Panc1 (cell line): ENCODE measurements around the gene F11R. TPM values are rescaled to one million over a fixed set of nuclear protein-coding genes. Genes with fewer than 3 reads are reported as not detected.

Experiments used
- ATAC-seq: fragments of 200-7000 bp; cut with Tn5 transposase; 2 replicates; pipeline ENCODE4 v1.9.1; 2020; ENCODE audit warnings: mild to moderate bottlenecking, moderate library complexity
- BruUV-seq: library from RNA; stranded (reverse); fragments of 400-500 nt; replicated peaks from 2 replicates; lab custom pipeline; 2021; lab: Mats Ljungman, UMichigan
- CTCF ChIA-PET: fragments of 300-600 bp; sonication (Branson Sonifier 250); formaldehyde crosslinking; loops from one replicate; lab custom pipeline; 2022; ENCODE audit warnings: antibody characterized with exemption; lab: Charles Lee
- POLR2A ChIA-PET: fragments of 300-600 bp; sonication (Branson Sonifier 250); formaldehyde crosslinking; loops from one replicate; lab custom pipeline; 2022; ENCODE audit warnings: antibody characterized with exemption; lab: Charles Lee
- DNase-seq: peaks from one replicate; pipeline ENCODE4 v3.0.0-alpha.2; 2010; ENCODE audit warnings: low read depth, low spot score
- H3K27ac ChIP-seq: 2 replicates; pipeline ENCODE4 v1.5.1; 2011; ENCODE audit warnings: mild to moderate bottlenecking, low read length, inconsistent platforms
- H3K27me3 ChIP-seq: fragments of 200-500 bp; sonication (Bioruptor generic); 2 replicates; pipeline ENCODE4 v1.6.0; 2014; ENCODE audit warnings: low read length, inconsistent platforms; ENCODE audit not compliant: control insufficient read depth, insufficient read depth
- H3K36me3 ChIP-seq: fragments of 200-500 bp; sonication (Bioruptor generic); 2 replicates; pipeline ENCODE4 v1.5.1; 2014; ENCODE audit warnings: inconsistent platforms, mild to moderate bottlenecking, low read length, moderate library complexity; ENCODE audit not compliant: control insufficient read depth, insufficient read depth
- H3K4me1 ChIP-seq: 2 replicates; pipeline ENCODE4 v1.5.1; 2011; ENCODE audit warnings: inconsistent platforms, mild to moderate bottlenecking, low read length, moderate library complexity; ENCODE audit not compliant: control insufficient read depth, insufficient read depth
- H3K4me3 ChIP-seq, 2 experiments: 2 replicates each; pipeline ENCODE4 v1.5.1; 2011 to 2012; ENCODE audit warnings: low read depth in 2 of 2, low read length in 2 of 2, mild to moderate bottlenecking in 2 of 2, inconsistent platforms in 1 of 2, moderate library complexity in 1 of 2
- H3K9me3 ChIP-seq: fragments of 200-500 bp; sonication (Bioruptor generic); 2 replicates; pipeline ENCODE4 v1.5.1; 2014; ENCODE audit warnings: low read depth, mild to moderate bottlenecking, inconsistent platforms, low read length, moderate library complexity; ENCODE audit not compliant: control insufficient read depth, insufficient read depth
- POLR2AphosphoS5 ChIP-seq: IDR thresholded peaks from 2 replicates; pipeline ENCODE4 v1.6.1; 2012; ENCODE audit warnings: mild to moderate bottlenecking, low read depth, low read length, moderate library complexity
- SIN3A ChIP-seq: IDR thresholded peaks from 2 replicates; pipeline ENCODE4 v1.6.1; 2012; ENCODE audit warnings: low read depth, mild to moderate bottlenecking, low read length, moderate library complexity, borderline replicate concordance; ENCODE audit not compliant: insufficient read depth
- TCF7L2 ChIP-seq: IDR thresholded peaks from 2 replicates; pipeline ENCODE4 v1.6.1; 2011; ENCODE audit warnings: mild to moderate bottlenecking, low read depth, low read length, inconsistent platforms
- in situ Hi-C: cut with HindIII; loops from 2 replicates; pipeline ENCODE4 v1.10.0; 2016; ENCODE audit warnings: low sequenced_read_pairs, low pct_unique_long_range_greater_than_20kb
- intact Hi-C: fragments of 100-400 bp; cut with micrococcal nuclease; formaldehyde crosslinking; loops from one replicate; pipeline ENCODE4 v1.10.0; 2022; ENCODE audit not compliant: unreplicated experiment
- total RNA-seq: library from RNA; stranded (reverse); gene quantifications from one replicate; pipeline ENCODE4 v1.2.1, GENCODE V29; 2021; ENCODE audit not compliant: unreplicated experiment
- TF ChIP-seq, protein P1 (sequence below), 2 experiments: IDR thresholded peaks; 2 replicates each; pipeline ENCODE4 v1.6.1; 2011 to 2012; ENCODE audit warnings: low read depth in 2 of 2, control low read depth in 1 of 2, low read length in 1 of 2, mild to moderate bottlenecking in 1 of 2, moderate library complexity in 1 of 2; ENCODE audit not compliant: insufficient read depth in 1 of 2
- TF ChIP-seq, protein P2 (sequence below): fragments of 450-650 bp; IDR thresholded peaks from 2 replicates; pipeline ENCODE4 v1.5.1; 2017; ENCODE audit warnings: mild to moderate bottlenecking

The F11R gene
- total RNA-seq, 1 experiment from 2014 or later, result 63.0 TPM

DNA sequence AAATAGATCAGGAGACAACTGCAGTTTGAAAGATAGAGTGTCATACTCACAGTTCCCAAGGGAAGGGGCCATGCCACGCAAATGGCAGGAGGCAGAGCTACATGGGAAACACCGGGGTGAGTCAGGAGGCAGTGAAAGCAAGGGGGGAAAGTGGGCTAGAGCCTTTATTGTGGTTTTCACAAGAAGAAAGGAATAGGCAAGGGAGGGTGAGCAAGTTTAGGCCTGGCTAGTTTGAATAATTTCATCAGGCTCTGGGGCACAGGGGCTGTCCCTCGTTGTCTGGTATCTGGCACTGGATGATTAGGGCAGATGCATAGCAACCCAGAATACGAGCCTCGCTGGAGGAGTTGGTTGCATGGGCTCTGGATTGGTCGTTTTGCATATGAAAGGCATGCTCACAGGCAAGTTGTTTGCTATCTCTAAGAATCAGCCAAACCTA lies 49.3 kb downstream of the F11R start:
- Histone ChIP-seq H3K27ac (no peak overlapping the region), H3K36me3 (no peaks in the 10 kb centered on the region), H3K27me3 (no peaks in the 10 kb centered on the region), H3K9me3 (no peaks in the 10 kb centered on the region), H3K4me1 (no peaks in the 10 kb centered on the region), H3K4me3 (no peak overlapping the region)
- DNase-seq (no peak), ATAC-seq (no peak)
- in situ Hi-C loops (no loop called here), intact Hi-C loops (no loop called here)
- ChIA-PET CTCF (no interaction called here), POLR2A (no interaction called here)
- no TSS peak for BruUV-seq
- no peak for TF ChIP-seq SIN3A
- no peak for TF ChIP-seq TCF7L2
- no peak for TF ChIP-seq POLR2AphosphoS5
- TF ChIP-seq, protein P1, sequence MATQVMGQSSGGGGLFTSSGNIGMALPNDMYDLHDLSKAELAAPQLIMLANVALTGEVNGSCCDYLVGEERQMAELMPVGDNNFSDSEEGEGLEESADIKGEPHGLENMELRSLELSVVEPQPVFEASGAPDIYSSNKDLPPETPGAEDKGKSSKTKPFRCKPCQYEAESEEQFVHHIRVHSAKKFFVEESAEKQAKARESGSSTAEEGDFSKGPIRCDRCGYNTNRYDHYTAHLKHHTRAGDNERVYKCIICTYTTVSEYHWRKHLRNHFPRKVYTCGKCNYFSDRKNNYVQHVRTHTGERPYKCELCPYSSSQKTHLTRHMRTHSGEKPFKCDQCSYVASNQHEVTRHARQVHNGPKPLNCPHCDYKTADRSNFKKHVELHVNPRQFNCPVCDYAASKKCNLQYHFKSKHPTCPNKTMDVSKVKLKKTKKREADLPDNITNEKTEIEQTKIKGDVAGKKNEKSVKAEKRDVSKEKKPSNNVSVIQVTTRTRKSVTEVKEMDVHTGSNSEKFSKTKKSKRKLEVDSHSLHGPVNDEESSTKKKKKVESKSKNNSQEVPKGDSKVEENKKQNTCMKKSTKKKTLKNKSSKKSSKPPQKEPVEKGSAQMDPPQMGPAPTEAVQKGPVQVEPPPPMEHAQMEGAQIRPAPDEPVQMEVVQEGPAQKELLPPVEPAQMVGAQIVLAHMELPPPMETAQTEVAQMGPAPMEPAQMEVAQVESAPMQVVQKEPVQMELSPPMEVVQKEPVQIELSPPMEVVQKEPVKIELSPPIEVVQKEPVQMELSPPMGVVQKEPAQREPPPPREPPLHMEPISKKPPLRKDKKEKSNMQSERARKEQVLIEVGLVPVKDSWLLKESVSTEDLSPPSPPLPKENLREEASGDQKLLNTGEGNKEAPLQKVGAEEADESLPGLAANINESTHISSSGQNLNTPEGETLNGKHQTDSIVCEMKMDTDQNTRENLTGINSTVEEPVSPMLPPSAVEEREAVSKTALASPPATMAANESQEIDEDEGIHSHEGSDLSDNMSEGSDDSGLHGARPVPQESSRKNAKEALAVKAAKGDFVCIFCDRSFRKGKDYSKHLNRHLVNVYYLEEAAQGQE (IDR thresholded peaks at IDR 0.05; ENCODE audit: insufficient read depth in 1 of 2, low read depth in 2 of 2, low read length in 1 of 2), result no peak
- TF ChIP-seq, protein P2, sequence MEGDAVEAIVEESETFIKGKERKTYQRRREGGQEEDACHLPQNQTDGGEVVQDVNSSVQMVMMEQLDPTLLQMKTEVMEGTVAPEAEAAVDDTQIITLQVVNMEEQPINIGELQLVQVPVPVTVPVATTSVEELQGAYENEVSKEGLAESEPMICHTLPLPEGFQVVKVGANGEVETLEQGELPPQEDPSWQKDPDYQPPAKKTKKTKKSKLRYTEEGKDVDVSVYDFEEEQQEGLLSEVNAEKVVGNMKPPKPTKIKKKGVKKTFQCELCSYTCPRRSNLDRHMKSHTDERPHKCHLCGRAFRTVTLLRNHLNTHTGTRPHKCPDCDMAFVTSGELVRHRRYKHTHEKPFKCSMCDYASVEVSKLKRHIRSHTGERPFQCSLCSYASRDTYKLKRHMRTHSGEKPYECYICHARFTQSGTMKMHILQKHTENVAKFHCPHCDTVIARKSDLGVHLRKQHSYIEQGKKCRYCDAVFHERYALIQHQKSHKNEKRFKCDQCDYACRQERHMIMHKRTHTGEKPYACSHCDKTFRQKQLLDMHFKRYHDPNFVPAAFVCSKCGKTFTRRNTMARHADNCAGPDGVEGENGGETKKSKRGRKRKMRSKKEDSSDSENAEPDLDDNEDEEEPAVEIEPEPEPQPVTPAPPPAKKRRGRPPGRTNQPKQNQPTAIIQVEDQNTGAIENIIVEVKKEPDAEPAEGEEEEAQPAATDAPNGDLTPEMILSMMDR, result no peak

DNA sequence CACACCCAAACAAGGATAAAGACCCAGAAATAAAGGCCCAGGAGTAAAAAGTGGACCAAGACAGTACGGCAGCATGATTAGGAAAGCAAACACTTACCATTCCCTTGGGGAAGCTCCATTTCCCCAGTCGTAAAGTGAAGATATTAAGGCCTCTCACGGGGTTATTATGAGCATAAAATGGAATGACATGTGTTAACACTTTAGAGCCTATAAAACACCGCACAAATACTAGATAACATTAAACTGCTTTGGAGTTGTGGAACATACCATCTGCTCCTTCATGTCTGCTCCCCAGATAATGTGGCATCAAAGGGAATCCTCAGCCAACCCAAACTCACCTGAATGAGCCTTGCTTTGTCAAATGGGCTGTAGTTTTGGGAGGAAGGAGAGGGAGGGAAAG lies 57.4 kb downstream of the F11R start:
- intact Hi-C loops (no loop called here), in situ Hi-C loops (no loop called here)
- Histone ChIP-seq H3K4me3 (no peak overlapping the region), H3K27me3 (no peaks in the 10 kb centered on the region), H3K36me3 (no peaks in the 10 kb centered on the region), H3K27ac (no peak overlapping the region), H3K9me3 (no peaks in the 10 kb centered on the region), H3K4me1 (no peaks in the 10 kb centered on the region)
- ChIA-PET POLR2A (no interaction called here), CTCF (no interaction called here)
- DNase-seq (no peak), ATAC-seq (no peak)
- BruUV-seq, result no TSS peak
- TF ChIP-seq, protein P2, result no peak
- TF ChIP-seq POLR2AphosphoS5 (no peak), SIN3A (no peak), TCF7L2 (no peak)
- TF ChIP-seq, protein P1 (IDR thresholded peaks at IDR 0.05; ENCODE audit: insufficient read depth in 1 of 2, low read depth in 2 of 2, low read length in 1 of 2), result no peak
